ENCODE data around the gene KIAA0319L. TPM values are rescaled to one million over a fixed set of nuclear protein-coding genes. Genes with fewer than 3 reads are reported as not detected.

Gene KIAA0319L
- total and polyA plus RNA-seq, 3 donors from 2014 or later: 55.6 to 90.1 (median 90.1) TPM

DNA sequence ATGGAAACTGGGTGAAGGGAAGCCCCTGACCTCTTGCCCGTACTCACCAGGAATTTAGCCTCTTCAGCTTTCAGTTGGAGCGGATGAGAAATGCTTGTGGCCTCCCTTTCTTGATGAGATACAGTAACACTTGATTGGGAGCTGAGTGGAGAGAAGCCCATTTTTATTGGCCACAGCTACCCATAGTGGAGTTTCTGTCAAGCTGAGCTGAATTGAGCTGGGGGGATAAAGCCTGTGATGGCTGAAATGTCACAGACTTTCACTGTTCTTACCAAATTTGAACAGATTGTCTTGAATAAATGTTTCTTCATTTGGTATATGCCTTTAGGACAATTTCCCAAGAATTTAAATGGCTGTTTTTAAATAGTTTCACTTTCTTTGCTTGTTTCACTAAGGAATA lies 162.8 kb downstream of the KIAA0319L start:
- Histone ChIP-seq H3K27ac (no peak overlapping the region), H3K4me1 (no peaks in the 10 kb centered on the region), H3K9me3 (no peaks in the 10 kb centered on the region), H3K36me3 (ENCODE audit: low read depth, missing control alignments) (no peaks in the 10 kb centered on the region), H3K4me3 (no peak overlapping the region), H3K27me3 (no peaks in the 10 kb centered on the region)
- intact Hi-C loops (cut with DNase I; ENCODE audit: low total_unique reads): no loop called here
- no peak for DNase-seq
- 76 to 82% methylated on average over 2 of the region's 2 CpGs for WGBS, 2 donors
- TF ChIP-seq, protein P1, sequence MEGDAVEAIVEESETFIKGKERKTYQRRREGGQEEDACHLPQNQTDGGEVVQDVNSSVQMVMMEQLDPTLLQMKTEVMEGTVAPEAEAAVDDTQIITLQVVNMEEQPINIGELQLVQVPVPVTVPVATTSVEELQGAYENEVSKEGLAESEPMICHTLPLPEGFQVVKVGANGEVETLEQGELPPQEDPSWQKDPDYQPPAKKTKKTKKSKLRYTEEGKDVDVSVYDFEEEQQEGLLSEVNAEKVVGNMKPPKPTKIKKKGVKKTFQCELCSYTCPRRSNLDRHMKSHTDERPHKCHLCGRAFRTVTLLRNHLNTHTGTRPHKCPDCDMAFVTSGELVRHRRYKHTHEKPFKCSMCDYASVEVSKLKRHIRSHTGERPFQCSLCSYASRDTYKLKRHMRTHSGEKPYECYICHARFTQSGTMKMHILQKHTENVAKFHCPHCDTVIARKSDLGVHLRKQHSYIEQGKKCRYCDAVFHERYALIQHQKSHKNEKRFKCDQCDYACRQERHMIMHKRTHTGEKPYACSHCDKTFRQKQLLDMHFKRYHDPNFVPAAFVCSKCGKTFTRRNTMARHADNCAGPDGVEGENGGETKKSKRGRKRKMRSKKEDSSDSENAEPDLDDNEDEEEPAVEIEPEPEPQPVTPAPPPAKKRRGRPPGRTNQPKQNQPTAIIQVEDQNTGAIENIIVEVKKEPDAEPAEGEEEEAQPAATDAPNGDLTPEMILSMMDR (IDR thresholded peaks at IDR 0.05): no peak
- TF ChIP-seq POLR2A (IDR thresholded peaks at IDR 0.05): no peak

DNA sequence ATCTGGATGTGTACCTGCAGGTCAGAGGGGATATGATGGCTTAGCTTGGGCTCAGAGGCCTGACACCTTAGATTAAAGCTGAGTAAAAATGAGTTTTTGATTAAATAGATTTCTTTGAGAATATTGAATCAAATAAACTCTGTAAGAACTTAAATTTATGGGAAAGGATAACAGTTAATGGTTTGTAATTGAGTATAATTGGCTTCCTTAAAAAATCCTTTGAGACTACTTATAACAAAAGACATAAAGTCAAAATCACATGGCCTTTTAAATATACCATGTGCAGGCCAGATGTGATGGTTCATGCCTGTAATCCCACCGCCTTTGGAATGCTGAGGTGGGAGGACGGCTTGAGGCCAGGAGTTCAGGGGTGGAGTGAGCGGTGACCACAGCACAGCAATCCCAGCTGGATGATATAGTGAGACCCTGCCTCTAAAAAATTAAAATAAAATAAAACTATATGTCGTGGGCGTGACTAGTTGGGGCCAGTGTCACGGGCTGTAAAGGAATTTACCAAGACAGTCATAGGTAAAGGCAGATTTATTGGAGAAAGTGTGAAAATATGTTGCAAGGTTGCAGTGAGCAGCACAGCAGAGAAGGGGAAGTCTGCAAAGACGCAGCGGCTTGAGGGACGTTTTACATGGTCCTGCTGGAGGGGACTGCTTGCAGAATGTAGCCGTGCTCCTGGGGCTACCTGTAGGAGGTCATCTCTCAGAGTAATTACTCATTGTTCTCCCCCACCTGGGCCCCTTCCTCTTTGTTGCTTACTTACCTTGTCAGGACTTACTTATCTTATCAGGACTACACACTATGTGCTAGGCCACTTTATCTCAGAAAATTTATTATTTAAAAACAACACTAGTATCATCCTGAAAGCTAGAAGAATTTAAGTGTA lies 166.4 kb downstream of the KIAA0319L start:
- Histone ChIP-seq H3K36me3 (ENCODE audit: low read depth, missing control alignments) (no peaks in the 10 kb centered on the region), H3K9me3 (no peaks in the 10 kb centered on the region), H3K27me3 (no peaks in the 10 kb centered on the region), H3K4me1 (no peaks in the 10 kb centered on the region), H3K27ac (no peak overlapping the region), H3K4me3 (no peak overlapping the region)
- DNase-seq: no peak
- WGBS, 2 donors: 83 to 90% methylated on average over 10 of the region's 10 CpGs
- intact Hi-C loops (cut with DNase I; ENCODE audit: low total_unique reads): no loop called here
- TF ChIP-seq POLR2A (IDR thresholded peaks at IDR 0.05): no peak
- TF ChIP-seq, protein P1 (IDR thresholded peaks at IDR 0.05): no peak

GRCh38 chr1:35386959-35387358 lies 170.2 kb downstream of the KIAA0319L start:
- 66 to 80% methylated on average over 6 of the region's 6 CpGs for WGBS, 2 donors
- H3K36me3 ChIP-seq (ENCODE audit: low read depth, missing control alignments): no peaks in the 10 kb centered on the region
- no peak for DNase-seq

DNA sequence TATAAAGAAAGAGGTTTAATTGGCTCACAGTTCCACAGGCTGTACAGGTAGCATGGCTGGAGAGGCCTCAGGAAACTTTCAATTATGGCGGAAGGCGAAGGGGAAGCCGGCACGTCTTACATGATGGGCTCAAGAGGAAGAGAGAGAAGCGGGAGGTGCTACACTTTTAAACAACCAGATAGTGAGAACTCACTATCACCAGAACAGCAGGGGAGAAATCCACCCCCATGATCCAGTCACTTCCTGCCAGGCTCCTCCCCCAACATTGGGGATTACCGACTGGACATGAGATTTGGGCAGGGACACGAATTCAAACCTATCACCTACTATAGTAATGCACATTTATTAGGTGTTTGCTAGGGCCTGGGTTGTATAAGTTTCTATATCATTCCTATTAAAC lies 170.9 kb downstream of the KIAA0319L start:
- no peak overlapping the region for H3K27ac ChIP-seq
- intact Hi-C loops (cut with DNase I; ENCODE audit: low total_unique reads): no loop called here
- TF ChIP-seq POLR2A (IDR thresholded peaks at IDR 0.05): no peak
- TF ChIP-seq, protein P1 (IDR thresholded peaks at IDR 0.05): no peak
- no peaks in the 10 kb centered on the region for H3K9me3 ChIP-seq
- H3K36me3 ChIP-seq (ENCODE audit: low read depth, missing control alignments): no peaks in the 10 kb centered on the region
- 88 to 92% methylated on average over 7 of the region's 7 CpGs for WGBS, 2 donors
- no peaks in the 10 kb centered on the region for H3K4me1 ChIP-seq
- H3K27me3 ChIP-seq: no peaks in the 10 kb centered on the region
- no peak for DNase-seq
- no peak overlapping the region for H3K4me3 ChIP-seq

More at GRCh38 chr1:35386959-35387358, 170.2 kb downstream of the KIAA0319L start:
- Histone ChIP-seq H3K27me3 (no peaks in the 10 kb centered on the region), H3K27ac (no peak overlapping the region), H3K4me1 (no peaks in the 10 kb centered on the region), H3K4me3 (no peak overlapping the region), H3K9me3 (no peaks in the 10 kb centered on the region)
- TF ChIP-seq POLR2A (IDR thresholded peaks at IDR 0.05): no peak
- TF ChIP-seq, protein P1 (IDR thresholded peaks at IDR 0.05): no peak
- intact Hi-C loops (cut with DNase I; ENCODE audit: low total_unique reads): no loop called here

Other genes with a start within 250 kb of the KIAA0319L start
- 10 to 100 TPM; 33.8 to 33.9 TPM for gene NCDN, start 396 bp upstream of the KIAA0319L start, total RNA-seq
- gene NCDN, start 396 bp upstream of the KIAA0319L start, polyA plus RNA-seq (ENCODE audit: insufficient read depth, low read depth, low replicate concordance): 27.3 TPM
- gene TFAP2E, start 15.9 kb upstream of the KIAA0319L start, total RNA-seq: 1 to 10 TPM; 1.9 to 4.0 TPM
- 1.9 TPM for gene TFAP2E, start 15.9 kb upstream of the KIAA0319L start, polyA plus RNA-seq (ENCODE audit: insufficient read depth, low read depth, low replicate concordance)
- gene PSMB2, start 84.1 kb upstream of the KIAA0319L start, total RNA-seq: 10 to 100 TPM; 46.8 to 50.1 TPM
- gene PSMB2, start 84.1 kb upstream of the KIAA0319L start, polyA plus RNA-seq (ENCODE audit: insufficient read depth, low read depth, low replicate concordance): 59.9 TPM
- gene C1orf216, start 161.5 kb upstream of the KIAA0319L start, total RNA-seq: 10 to 100 TPM; 17.7 to 19.8 TPM
- 20.5 TPM for gene C1orf216, start 161.5 kb upstream of the KIAA0319L start, polyA plus RNA-seq (ENCODE audit: insufficient read depth, low read depth, low replicate concordance)
- gene CLSPN, start 212.6 kb upstream of the KIAA0319L start, total RNA-seq: 10 to 100 TPM in 1 of 2 donors, 1 to 10 TPM in 1; 8.8 to 28.8 TPM
- gene CLSPN, start 212.6 kb upstream of the KIAA0319L start, polyA plus RNA-seq (ENCODE audit: insufficient read depth, low read depth, low replicate concordance): 4.9 TPM

Measured in testis (tissue), 3 donors.